MCF 10A (cell line): ENCODE data around the gene DLG4. TPM values are rescaled to one million over a fixed set of nuclear protein-coding genes. Genes with fewer than 3 reads are reported as not detected.

ENCODE experiments used
- BruUV-seq: library from RNA; stranded (reverse); fragments of 400-500 nt; replicated peaks from 2 replicates; lab custom pipeline; 2021; lab: Mats Ljungman, UMichigan
- CTCF ChIA-PET: fragments of 300-600 bp; sonication (Branson Sonifier 250); formaldehyde crosslinking; extraction: SDS; loops from one replicate; lab custom pipeline; 2021; ENCODE audit warnings: antibody characterized with exemption, inconsistent platforms; lab: Yijun Ruan, JAX
- POLR2A ChIA-PET: fragments of 300-600, 350-650 bp; sonication (Branson Sonifier 250); formaldehyde crosslinking; extraction: SDS; loops from one replicate; lab custom pipeline; 2020; ENCODE audit warnings: antibody characterized with exemption, inconsistent platforms; lab: Yijun Ruan, JAX
- DNase-seq: peaks from one replicate; pipeline ENCODE4 v3.0.0-alpha.2; 2018; ENCODE audit not compliant: unreplicated experiment
- H3K27ac Mint-ChIP-seq: one replicate; pipeline ENCODE4 v1.8.0; 2022; ENCODE audit warnings: mild to moderate bottlenecking, low read depth, mixed read lengths; ENCODE audit not compliant: unreplicated experiment
- H3K27me3 Mint-ChIP-seq: one replicate; pipeline ENCODE4 v1.8.0; 2022; ENCODE audit warnings: mixed read lengths; ENCODE audit not compliant: insufficient read depth, unreplicated experiment
- H3K36me3 Mint-ChIP-seq: one replicate; pipeline ENCODE4 v1.8.0; 2022; ENCODE audit warnings: mild to moderate bottlenecking, moderate library complexity, mixed read lengths; ENCODE audit not compliant: insufficient read depth, unreplicated experiment
- H3K4me1 Mint-ChIP-seq: one replicate; pipeline ENCODE4 v1.8.0; 2022; ENCODE audit warnings: mixed read lengths; ENCODE audit not compliant: insufficient read depth, unreplicated experiment
- H3K4me3 Mint-ChIP-seq: one replicate; pipeline ENCODE4 v1.8.0; 2022; ENCODE audit warnings: mild to moderate bottlenecking, moderate library complexity, mixed read lengths; ENCODE audit not compliant: unreplicated experiment
- H3K9me3 Mint-ChIP-seq: one replicate; pipeline ENCODE4 v1.8.0; 2022; ENCODE audit warnings: mixed read lengths; ENCODE audit not compliant: unreplicated experiment
- intact Hi-C: fragments of 100-400 bp; cut with micrococcal nuclease; formaldehyde crosslinking; loops from 2 replicates; pipeline ENCODE4 v1.14.1; 2022
- total RNA-seq: library from RNA; stranded (reverse); gene quantifications from 2 replicates; pipeline ENCODE4 v1.2.3, GENCODE V29; 2022
- TF ChIP-seq, protein P1 (sequence below): fragments of 200-600 bp; IDR thresholded peaks from one replicate; pipeline ENCODE4 v1.8.0; 2022; ENCODE audit warnings: antibody characterized with exemption, mild to moderate bottlenecking; ENCODE audit not compliant: unreplicated experiment

Gene DLG4
- total RNA-seq, 1 experiment from 2014 or later, result 7.6 TPM

DNA sequence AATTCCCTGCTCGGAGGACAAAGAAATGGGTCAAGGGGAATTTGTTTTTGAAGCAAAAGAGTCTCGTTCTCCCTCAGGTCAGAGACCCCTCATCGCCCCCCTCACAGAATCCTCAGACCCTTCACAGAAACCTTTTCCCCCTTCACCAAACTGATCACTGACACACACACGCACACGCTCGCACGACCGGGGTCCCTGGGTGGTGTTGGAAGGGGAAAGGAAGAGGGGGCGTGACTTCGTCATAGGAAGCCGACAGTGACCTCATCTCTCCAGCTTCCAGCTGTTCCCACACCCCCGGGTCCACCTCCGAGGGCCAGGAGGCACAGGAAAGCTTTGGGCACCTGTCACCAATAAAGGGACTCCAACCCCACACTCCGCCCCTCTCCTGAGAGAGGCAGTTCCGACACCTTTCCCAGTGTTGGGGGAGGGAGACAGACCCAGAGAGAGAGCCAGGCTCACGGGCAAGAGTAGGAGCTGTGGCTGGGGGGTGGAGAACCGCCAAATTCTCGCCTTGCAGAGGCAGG lies 41.6 kb downstream of the DLG4 start:
- Mint-ChIP-seq H3K27ac (no peak overlapping the region), H3K4me3 (peak overlapping the region; percentile 61), H3K36me3 (no peaks in the 10 kb centered on the region), H3K4me1 (no peaks in the 10 kb centered on the region), H3K27me3 (no peaks in the 10 kb centered on the region), H3K9me3 (no peaks in the 10 kb centered on the region)
- CTCF ChIA-PET, result interaction anchor here (0.6 to 3.2 kb wide), 22 partner anchors 8 to 132 kb away, joined by 3 to 33 read pairs (median 6); no protein-coding TSS in a partner anchor
- POLR2A ChIA-PET, result interaction anchor here (0.6 to 1.4 kb wide), 4 partner anchors 10 to 306 kb away, joined by 3 to 4 read pairs (median 4); partner anchors contain the start of gene POLR2A
- no peak for DNase-seq
- TF ChIP-seq, protein P1, sequence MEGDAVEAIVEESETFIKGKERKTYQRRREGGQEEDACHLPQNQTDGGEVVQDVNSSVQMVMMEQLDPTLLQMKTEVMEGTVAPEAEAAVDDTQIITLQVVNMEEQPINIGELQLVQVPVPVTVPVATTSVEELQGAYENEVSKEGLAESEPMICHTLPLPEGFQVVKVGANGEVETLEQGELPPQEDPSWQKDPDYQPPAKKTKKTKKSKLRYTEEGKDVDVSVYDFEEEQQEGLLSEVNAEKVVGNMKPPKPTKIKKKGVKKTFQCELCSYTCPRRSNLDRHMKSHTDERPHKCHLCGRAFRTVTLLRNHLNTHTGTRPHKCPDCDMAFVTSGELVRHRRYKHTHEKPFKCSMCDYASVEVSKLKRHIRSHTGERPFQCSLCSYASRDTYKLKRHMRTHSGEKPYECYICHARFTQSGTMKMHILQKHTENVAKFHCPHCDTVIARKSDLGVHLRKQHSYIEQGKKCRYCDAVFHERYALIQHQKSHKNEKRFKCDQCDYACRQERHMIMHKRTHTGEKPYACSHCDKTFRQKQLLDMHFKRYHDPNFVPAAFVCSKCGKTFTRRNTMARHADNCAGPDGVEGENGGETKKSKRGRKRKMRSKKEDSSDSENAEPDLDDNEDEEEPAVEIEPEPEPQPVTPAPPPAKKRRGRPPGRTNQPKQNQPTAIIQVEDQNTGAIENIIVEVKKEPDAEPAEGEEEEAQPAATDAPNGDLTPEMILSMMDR, result no peak
- intact Hi-C loops, result loop anchor here (2.0 kb wide), 2 partner anchors 41 to 125 kb away; no protein-coding TSS in a partner anchor
- BruUV-seq, result no TSS peak

GRCh38 chr17:7177191-7177953 lies 42.3 kb downstream of the DLG4 start:
- H3K4me3 Mint-ChIP-seq, result peak overlapping the region; percentile 61
- H3K9me3 Mint-ChIP-seq, result no peaks in the 10 kb centered on the region
- ChIA-PET CTCF (interaction anchor here (0.6 to 3.2 kb wide), 28 partner anchors 8 to 758 kb away, joined by 3 to 33 read pairs (median 4); no protein-coding TSS in a partner anchor), POLR2A (interaction anchor here (0.6 to 1.4 kb wide), 5 partner anchors 9 to 307 kb away, joined by 3 to 4 read pairs (median 4); partner anchors contain the start of genes DLG4 and POLR2A)
- no peak overlapping the region for H3K27ac Mint-ChIP-seq
- TF ChIP-seq, protein P1, result peak; percentile 88
- DNase-seq, result peak; percentile 66
- intact Hi-C loops, result loop anchor here (2.0 kb wide), 2 partner anchors 41 to 125 kb away; no protein-coding TSS in a partner anchor
- no TSS peak for BruUV-seq
- H3K27me3 Mint-ChIP-seq, result no peaks in the 10 kb centered on the region
- no peaks in the 10 kb centered on the region for H3K4me1 Mint-ChIP-seq
- H3K36me3 Mint-ChIP-seq, result no peaks in the 10 kb centered on the region

GRCh38 chr17:7176841-7177190 lies 42.8 kb downstream of the DLG4 start:
- no peak for DNase-seq
- H3K4me1 Mint-ChIP-seq, result no peaks in the 10 kb centered on the region
- no peaks in the 10 kb centered on the region for H3K9me3 Mint-ChIP-seq
- H3K27me3 Mint-ChIP-seq, result no peaks in the 10 kb centered on the region
- H3K36me3 Mint-ChIP-seq, result no peaks in the 10 kb centered on the region
- H3K27ac Mint-ChIP-seq, result no peak overlapping the region
- intact Hi-C loops, result loop anchor here (2.0 kb wide), 2 partner anchors 40 to 124 kb away; no protein-coding TSS in a partner anchor
- POLR2A ChIA-PET, result interaction anchor here (0.6 to 1.4 kb wide), 4 partner anchors 9 to 131 kb away, joined by 3 to 4 read pairs (median 4); partner anchors contain the start of gene DLG4
- peak overlapping the region; percentile 61 for H3K4me3 Mint-ChIP-seq
- CTCF ChIA-PET, result interaction anchor here (0.7 to 3.2 kb wide), 20 partner anchors 9 to 759 kb away, joined by 3 to 33 read pairs (median 6); no protein-coding TSS in a partner anchor
- TF ChIP-seq, protein P1, result no peak
- no TSS peak for BruUV-seq
